ENCODE data around the gene PDIA6.

Gene PDIA6

DNA sequence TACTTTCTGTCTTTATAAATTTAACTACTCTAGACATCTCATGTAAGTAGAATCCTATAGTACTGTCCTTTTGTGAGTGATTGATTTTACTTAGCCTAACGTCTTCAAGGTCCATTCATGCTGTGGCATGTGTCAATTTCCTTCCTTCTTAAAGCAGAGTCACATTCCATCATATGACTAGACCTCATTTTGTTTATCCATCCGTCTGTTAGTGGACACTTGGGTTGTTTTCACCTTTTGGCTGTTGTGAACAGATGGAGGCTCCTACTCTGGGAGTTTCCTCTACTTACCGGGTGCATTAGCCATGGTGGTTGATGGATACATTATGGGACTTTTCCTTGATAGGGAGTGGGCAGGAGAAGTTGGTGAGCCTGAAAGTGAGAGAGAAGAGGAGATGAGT, 6.4 kb upstream of the PDIA6 start:
- TF ChIP-seq, protein P1, sequence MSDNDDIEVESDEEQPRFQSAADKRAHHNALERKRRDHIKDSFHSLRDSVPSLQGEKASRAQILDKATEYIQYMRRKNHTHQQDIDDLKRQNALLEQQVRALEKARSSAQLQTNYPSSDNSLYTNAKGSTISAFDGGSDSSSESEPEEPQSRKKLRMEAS (IDR thresholded peaks at IDR 0.05): no peak
- TF ChIP-seq NFIC (IDR thresholded peaks at IDR 0.05) (no peak), TAF1 (IDR thresholded peaks at IDR 0.05; ENCODE audit: low read depth) (no peak), TCF12 (IDR thresholded peaks at IDR 0.05; ENCODE audit: low read depth) (no peak), EP300 (IDR thresholded peaks at IDR 0.05; ENCODE audit: borderline replicate concordance) (no peak), EGR1 (IDR thresholded peaks at IDR 0.05) (no peak), CREB1 (IDR thresholded peaks at IDR 0.05; ENCODE audit: low read depth) (no peak), YY1 (IDR thresholded peaks at IDR 0.05; ENCODE audit: low read depth) (no peak), ZBTB7A (IDR thresholded peaks at IDR 0.05; ENCODE audit: low read depth) (no peak), CEBPB (IDR thresholded peaks at IDR 0.05) (no peak), FOXM1 (IDR thresholded peaks at IDR 0.05; ENCODE audit: borderline replicate concordance, low read depth) (no peak), TEAD4 (IDR thresholded peaks at IDR 0.05) (no peak), RAD21 (IDR thresholded peaks at IDR 0.05; ENCODE audit: low read depth) (no peak)
- TF ChIP-seq, protein P2, sequence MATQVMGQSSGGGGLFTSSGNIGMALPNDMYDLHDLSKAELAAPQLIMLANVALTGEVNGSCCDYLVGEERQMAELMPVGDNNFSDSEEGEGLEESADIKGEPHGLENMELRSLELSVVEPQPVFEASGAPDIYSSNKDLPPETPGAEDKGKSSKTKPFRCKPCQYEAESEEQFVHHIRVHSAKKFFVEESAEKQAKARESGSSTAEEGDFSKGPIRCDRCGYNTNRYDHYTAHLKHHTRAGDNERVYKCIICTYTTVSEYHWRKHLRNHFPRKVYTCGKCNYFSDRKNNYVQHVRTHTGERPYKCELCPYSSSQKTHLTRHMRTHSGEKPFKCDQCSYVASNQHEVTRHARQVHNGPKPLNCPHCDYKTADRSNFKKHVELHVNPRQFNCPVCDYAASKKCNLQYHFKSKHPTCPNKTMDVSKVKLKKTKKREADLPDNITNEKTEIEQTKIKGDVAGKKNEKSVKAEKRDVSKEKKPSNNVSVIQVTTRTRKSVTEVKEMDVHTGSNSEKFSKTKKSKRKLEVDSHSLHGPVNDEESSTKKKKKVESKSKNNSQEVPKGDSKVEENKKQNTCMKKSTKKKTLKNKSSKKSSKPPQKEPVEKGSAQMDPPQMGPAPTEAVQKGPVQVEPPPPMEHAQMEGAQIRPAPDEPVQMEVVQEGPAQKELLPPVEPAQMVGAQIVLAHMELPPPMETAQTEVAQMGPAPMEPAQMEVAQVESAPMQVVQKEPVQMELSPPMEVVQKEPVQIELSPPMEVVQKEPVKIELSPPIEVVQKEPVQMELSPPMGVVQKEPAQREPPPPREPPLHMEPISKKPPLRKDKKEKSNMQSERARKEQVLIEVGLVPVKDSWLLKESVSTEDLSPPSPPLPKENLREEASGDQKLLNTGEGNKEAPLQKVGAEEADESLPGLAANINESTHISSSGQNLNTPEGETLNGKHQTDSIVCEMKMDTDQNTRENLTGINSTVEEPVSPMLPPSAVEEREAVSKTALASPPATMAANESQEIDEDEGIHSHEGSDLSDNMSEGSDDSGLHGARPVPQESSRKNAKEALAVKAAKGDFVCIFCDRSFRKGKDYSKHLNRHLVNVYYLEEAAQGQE (IDR thresholded peaks at IDR 0.05; ENCODE audit: low read depth): no peak
- TF ChIP-seq, protein P3, sequence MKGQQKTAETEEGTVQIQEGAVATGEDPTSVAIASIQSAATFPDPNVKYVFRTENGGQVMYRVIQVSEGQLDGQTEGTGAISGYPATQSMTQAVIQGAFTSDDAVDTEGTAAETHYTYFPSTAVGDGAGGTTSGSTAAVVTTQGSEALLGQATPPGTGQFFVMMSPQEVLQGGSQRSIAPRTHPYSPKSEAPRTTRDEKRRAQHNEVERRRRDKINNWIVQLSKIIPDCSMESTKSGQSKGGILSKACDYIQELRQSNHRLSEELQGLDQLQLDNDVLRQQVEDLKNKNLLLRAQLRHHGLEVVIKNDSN (IDR thresholded peaks at IDR 0.05): no peak

DNA sequence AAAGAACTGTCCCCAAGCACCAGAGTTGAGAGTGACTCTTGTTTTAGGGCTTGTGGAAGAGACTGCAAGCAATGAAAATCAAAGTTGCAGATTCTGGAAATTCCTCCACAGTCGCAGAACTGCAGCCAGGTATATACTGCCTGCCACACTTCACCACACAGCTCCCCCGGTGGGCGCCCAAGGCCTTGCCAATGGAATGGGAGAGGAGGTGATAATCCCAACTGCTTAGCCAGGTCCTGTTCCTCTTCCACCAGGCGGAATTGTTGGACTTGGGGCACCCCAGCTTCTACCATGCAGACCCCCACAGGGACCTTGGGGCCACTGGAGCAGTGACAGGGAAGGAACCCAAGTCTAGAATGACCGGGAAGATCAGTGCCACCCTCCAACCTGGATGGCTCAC, 4.8 kb upstream of the PDIA6 start:
- no peak for TF ChIP-seq TAF1 (IDR thresholded peaks at IDR 0.05; ENCODE audit: low read depth)
- no peak for TF ChIP-seq ZBTB7A (IDR thresholded peaks at IDR 0.05; ENCODE audit: low read depth)
- TF ChIP-seq RAD21 (IDR thresholded peaks at IDR 0.05; ENCODE audit: low read depth): no peak
- TF ChIP-seq, protein P3 (IDR thresholded peaks at IDR 0.05): no peak
- no peak for TF ChIP-seq CREB1 (IDR thresholded peaks at IDR 0.05; ENCODE audit: low read depth)
- no peak for TF ChIP-seq NFIC (IDR thresholded peaks at IDR 0.05)
- no peak for TF ChIP-seq EGR1 (IDR thresholded peaks at IDR 0.05)
- no peak for TF ChIP-seq TCF12 (IDR thresholded peaks at IDR 0.05; ENCODE audit: low read depth)
- TF ChIP-seq, protein P1 (IDR thresholded peaks at IDR 0.05): no peak
- TF ChIP-seq CEBPB (IDR thresholded peaks at IDR 0.05): no peak
- TF ChIP-seq, protein P2 (IDR thresholded peaks at IDR 0.05; ENCODE audit: low read depth): no peak
- TF ChIP-seq EP300 (IDR thresholded peaks at IDR 0.05; ENCODE audit: borderline replicate concordance): no peak
- TF ChIP-seq YY1 (IDR thresholded peaks at IDR 0.05; ENCODE audit: low read depth): no peak
- TF ChIP-seq FOXM1 (IDR thresholded peaks at IDR 0.05; ENCODE audit: borderline replicate concordance, low read depth): no peak
- no peak for TF ChIP-seq TEAD4 (IDR thresholded peaks at IDR 0.05)

DNA sequence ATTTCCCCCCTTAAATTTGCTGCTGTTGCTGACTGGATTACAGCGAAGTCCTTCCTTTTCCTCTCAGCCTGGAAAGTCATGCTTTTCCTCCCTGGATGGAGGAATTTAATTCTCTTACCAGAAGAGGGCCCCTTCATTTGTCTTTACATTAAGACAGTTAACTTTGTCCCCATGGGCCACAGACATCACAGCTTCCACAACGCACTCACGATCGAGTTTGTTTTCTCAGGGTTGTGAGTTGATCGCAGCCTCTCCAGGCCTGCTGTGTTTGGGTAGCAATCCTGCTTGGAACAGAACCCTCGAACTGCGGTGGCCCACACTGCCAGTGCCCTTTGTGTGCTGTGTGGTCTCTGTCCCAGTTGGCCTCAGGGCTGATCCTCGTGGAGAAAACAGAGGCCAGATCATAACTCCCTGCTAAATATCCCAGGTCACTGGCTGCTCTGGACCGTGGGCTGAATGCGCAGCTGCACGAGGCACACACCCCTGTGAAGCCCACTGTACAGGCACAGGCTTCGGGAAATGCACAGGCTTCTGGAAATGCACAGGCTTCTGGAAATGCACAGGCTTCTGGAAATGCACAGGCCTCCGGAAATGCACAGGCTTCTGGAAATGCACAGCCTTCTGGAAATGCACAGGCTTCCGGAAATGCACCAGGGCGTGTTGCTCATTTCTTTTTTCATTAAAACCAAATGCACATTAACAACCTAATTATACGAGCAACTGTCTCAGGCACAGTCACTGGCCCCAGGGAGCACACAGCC, 2.2 kb upstream of the PDIA6 start:
- TF ChIP-seq TEAD4 (IDR thresholded peaks at IDR 0.05) (no peak), EGR1 (IDR thresholded peaks at IDR 0.05) (no peak), CREB1 (IDR thresholded peaks at IDR 0.05; ENCODE audit: low read depth) (no peak), ZBTB7A (IDR thresholded peaks at IDR 0.05; ENCODE audit: low read depth) (no peak), YY1 (IDR thresholded peaks at IDR 0.05; ENCODE audit: low read depth) (no peak), TAF1 (IDR thresholded peaks at IDR 0.05; ENCODE audit: low read depth) (no peak)

DNA sequence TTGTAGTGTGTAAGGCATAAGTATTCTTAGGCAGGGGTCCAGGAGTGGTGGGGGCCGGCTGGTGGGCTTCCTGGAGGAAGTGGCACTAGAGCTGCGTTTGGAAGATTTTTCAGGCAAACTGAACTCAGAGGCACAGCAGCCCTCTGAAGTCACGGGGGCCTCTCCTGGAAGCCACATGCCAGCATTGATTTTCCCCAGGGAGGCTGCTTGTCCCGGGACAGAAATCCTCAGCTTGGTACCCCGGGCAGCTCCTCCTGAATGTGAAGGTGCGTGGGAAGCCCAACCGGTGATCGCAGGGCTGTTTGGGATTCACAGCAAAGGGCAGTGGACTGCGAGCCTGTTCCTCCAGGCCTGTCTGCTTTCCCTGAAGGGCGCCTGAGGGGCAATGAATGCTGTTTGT, 1.6 kb upstream of the PDIA6 start:
- TF ChIP-seq, protein P1 (IDR thresholded peaks at IDR 0.05): no peak
- TF ChIP-seq TCF12 (IDR thresholded peaks at IDR 0.05; ENCODE audit: low read depth) (no peak), EGR1 (IDR thresholded peaks at IDR 0.05) (no peak), RAD21 (IDR thresholded peaks at IDR 0.05; ENCODE audit: low read depth) (no peak), NFIC (IDR thresholded peaks at IDR 0.05) (no peak), CREB1 (IDR thresholded peaks at IDR 0.05; ENCODE audit: low read depth) (no peak), YY1 (IDR thresholded peaks at IDR 0.05; ENCODE audit: low read depth) (no peak), TAF1 (IDR thresholded peaks at IDR 0.05; ENCODE audit: low read depth) (no peak), EP300 (IDR thresholded peaks at IDR 0.05; ENCODE audit: borderline replicate concordance) (no peak), CEBPB (IDR thresholded peaks at IDR 0.05) (no peak), FOXM1 (IDR thresholded peaks at IDR 0.05; ENCODE audit: borderline replicate concordance, low read depth) (no peak), TEAD4 (IDR thresholded peaks at IDR 0.05) (no peak), ZBTB7A (IDR thresholded peaks at IDR 0.05; ENCODE audit: low read depth) (no peak)
- TF ChIP-seq, protein P2 (IDR thresholded peaks at IDR 0.05; ENCODE audit: low read depth): no peak
- TF ChIP-seq, protein P3 (IDR thresholded peaks at IDR 0.05): no peak

Data from Ishikawa (cell line).